HEK293 (cell line): ENCODE measurements around the gene APOH.
A peak's percentile ranks its signal among the peaks of the same experiment; 100 is the strongest.

Source experiments
- CTCF ChIA-PET: fragments of 350-600 bp; formaldehyde crosslinking; extraction: SDS; loops from one replicate; lab custom pipeline; 2021; ENCODE audit warnings: antibody characterized with exemption; lab: Yijun Ruan, JAX
- POLR2A ChIA-PET: fragments of 300-600 bp; formaldehyde crosslinking; extraction: SDS; loops from one replicate; lab custom pipeline; 2020; ENCODE audit warnings: antibody characterized with exemption, inconsistent platforms; lab: Yijun Ruan, JAX
- H3K27ac ChIP-seq: fragments of 200-500 bp; sonication (Bioruptor generic); 2 replicates; pipeline ENCODE4 v1.5.1; 2014; ENCODE audit warnings: low read depth, low read length, control low read depth, inconsistent platforms; ENCODE audit errors: extremely low read depth
- H3K36me3 ChIP-seq, 2 experiments: fragments of 200-500 bp in 1 of 2; sonication (Bioruptor generic) in 1 of 2; 1 replicate in 1 of 2; 2 replicates in 1 of 2; pipeline ENCODE4 v1.5.1; 2014 to 2017; ENCODE audit warnings: inconsistent platforms in 2 of 2, low read length in 2 of 2; ENCODE audit not compliant: control insufficient read depth in 2 of 2, insufficient read depth in 1 of 2
- H3K4me1 ChIP-seq: fragments of 200-500 bp; sonication (Bioruptor generic); 2 replicates; pipeline ENCODE4 v1.5.1; 2014; ENCODE audit warnings: mild to moderate bottlenecking, low read length, inconsistent platforms; ENCODE audit not compliant: control insufficient read depth, insufficient read depth
- H3K4me3 ChIP-seq: 2 replicates; pipeline ENCODE4 v1.5.1; 2011; ENCODE audit warnings: low read depth, mild to moderate bottlenecking, control low read depth, low read length, moderate library complexity
- H3K9me3 ChIP-seq: fragments of 200-500 bp; sonication (Bioruptor generic); 2 replicates; pipeline ENCODE4 v1.5.1; 2014; ENCODE audit warnings: low read depth, low read length, inconsistent platforms; ENCODE audit not compliant: control insufficient read depth, insufficient read depth
- GLI2 ChIP-seq: fragments of 450-650 bp; formaldehyde crosslinking; IDR thresholded peaks from 2 replicates; pipeline ENCODE4; 2017; ENCODE audit warnings: missing biosample characterization, missing genetic modification characterization, low read depth, borderline replicate concordance
- KLF1 ChIP-seq: fragments of 450-650 bp; formaldehyde crosslinking; IDR thresholded peaks from 2 replicates; pipeline ENCODE4 v1.5.1; 2016; ENCODE audit warnings: missing biosample characterization, missing genetic modification characterization
- MYNN ChIP-seq: fragments of 450-650 bp; formaldehyde crosslinking; IDR thresholded peaks from 2 replicates; pipeline ENCODE4 v1.5.1; 2016; ENCODE audit warnings: missing biosample characterization, missing genetic modification characterization, borderline replicate concordance
- OSR2 ChIP-seq: fragments of 450-650 bp; formaldehyde crosslinking; IDR thresholded peaks from 2 replicates; pipeline ENCODE4 v1.5.1; 2016; ENCODE audit warnings: missing biosample characterization, missing genetic modification characterization
- PRDM1 ChIP-seq: fragments of 450-650 bp; formaldehyde crosslinking; IDR thresholded peaks from 2 replicates; pipeline ENCODE4; 2016; ENCODE audit warnings: missing biosample characterization, missing genetic modification characterization
- TCF7L2 ChIP-seq: IDR thresholded peaks from 2 replicates; pipeline ENCODE4 v1.6.1; 2011; ENCODE audit warnings: low read depth, mild to moderate bottlenecking, inconsistent platforms, low read length, moderate library complexity, borderline replicate concordance
- ZFP3 ChIP-seq: fragments of 450-650 bp; formaldehyde crosslinking; IDR thresholded peaks from 2 replicates; pipeline ENCODE4 v1.5.1; 2016; ENCODE audit warnings: low read depth, missing biosample characterization, missing genetic modification characterization
- ZNF132 ChIP-seq: fragments of 450-650 bp; formaldehyde crosslinking; IDR thresholded peaks from 2 replicates; pipeline ENCODE4 v1.5.1; 2017; ENCODE audit warnings: missing biosample characterization, missing genetic modification characterization, borderline replicate concordance
- ZNF174 ChIP-seq: fragments of 450-650 bp; formaldehyde crosslinking; IDR thresholded peaks from 2 replicates; pipeline ENCODE4 v1.5.0; 2017; ENCODE audit warnings: missing biosample characterization, mild to moderate bottlenecking, missing genetic modification characterization
- ZNF2 ChIP-seq: fragments of 450-650 bp; formaldehyde crosslinking; IDR thresholded peaks from 2 replicates; pipeline ENCODE4 v1.5.1; 2016; ENCODE audit warnings: missing biosample characterization, missing genetic modification characterization
- ZNF221 ChIP-seq: fragments of 450-650 bp; formaldehyde crosslinking; IDR thresholded peaks from 2 replicates; pipeline ENCODE4 v1.5.1; 2017; ENCODE audit warnings: missing biosample characterization, missing genetic modification characterization, borderline replicate concordance
- ZNF391 ChIP-seq: fragments of 450-650 bp; formaldehyde crosslinking; IDR thresholded peaks from 2 replicates; pipeline ENCODE4 v1.5.1; 2016; ENCODE audit warnings: low read depth, missing biosample characterization, missing genetic modification characterization, borderline replicate concordance
- ZNF621 ChIP-seq: fragments of 450-650 bp; formaldehyde crosslinking; IDR thresholded peaks from 2 replicates; pipeline ENCODE4 v1.5.1; 2017; ENCODE audit warnings: missing biosample characterization, missing genetic modification characterization
- ZNF626 ChIP-seq: fragments of 450-650 bp; sonication (Bioruptor Pico); formaldehyde crosslinking; IDR thresholded peaks from 2 replicates; pipeline ENCODE4 v1.5.1; 2018; ENCODE audit warnings: missing biosample characterization, missing genetic modification characterization, inconsistent platforms
- ZNF629 ChIP-seq: fragments of 450-650 bp; formaldehyde crosslinking; IDR thresholded peaks from 2 replicates; pipeline ENCODE4 v1.5.1; 2017; ENCODE audit warnings: missing biosample characterization, missing genetic modification characterization
- ZNF658 ChIP-seq: fragments of 450-650 bp; formaldehyde crosslinking; IDR thresholded peaks from 2 replicates; pipeline ENCODE4; 2016; ENCODE audit warnings: missing biosample characterization, missing genetic modification characterization
- ZNF776 ChIP-seq: fragments of 450-650 bp; formaldehyde crosslinking; IDR thresholded peaks from 2 replicates; pipeline ENCODE4 v1.5.0; 2017; ENCODE audit warnings: missing biosample characterization, missing genetic modification characterization, borderline replicate concordance
- TF ChIP-seq, protein P1 (sequence below): fragments of 450-650 bp; formaldehyde crosslinking; IDR thresholded peaks from 2 replicates; pipeline ENCODE4 v1.5.1; 2016; ENCODE audit warnings: missing biosample characterization, missing genetic modification characterization
- TF ChIP-seq, protein P2 (sequence below): fragments of 450-650 bp; formaldehyde crosslinking; IDR thresholded peaks from 2 replicates; pipeline ENCODE4 v1.5.1; 2017; ENCODE audit warnings: missing biosample characterization, missing genetic modification characterization
- TF ChIP-seq, protein P3 (sequence below): fragments of 450-650 bp; formaldehyde crosslinking; IDR thresholded peaks from 2 replicates; pipeline ENCODE4 v1.5.1; 2016; ENCODE audit warnings: missing biosample characterization, missing genetic modification characterization
- TF ChIP-seq, protein P4 (sequence below): fragments of 450-650 bp; formaldehyde crosslinking; IDR thresholded peaks from 2 replicates; pipeline ENCODE4 v1.5.1; 2016; ENCODE audit warnings: missing biosample characterization, missing genetic modification characterization
- TF ChIP-seq, protein P5 (sequence below): fragments of 450-650 bp; formaldehyde crosslinking; IDR thresholded peaks from 2 replicates; pipeline ENCODE4 v1.5.1; 2017; ENCODE audit warnings: missing biosample characterization, missing genetic modification characterization

APOH gene

DNA sequence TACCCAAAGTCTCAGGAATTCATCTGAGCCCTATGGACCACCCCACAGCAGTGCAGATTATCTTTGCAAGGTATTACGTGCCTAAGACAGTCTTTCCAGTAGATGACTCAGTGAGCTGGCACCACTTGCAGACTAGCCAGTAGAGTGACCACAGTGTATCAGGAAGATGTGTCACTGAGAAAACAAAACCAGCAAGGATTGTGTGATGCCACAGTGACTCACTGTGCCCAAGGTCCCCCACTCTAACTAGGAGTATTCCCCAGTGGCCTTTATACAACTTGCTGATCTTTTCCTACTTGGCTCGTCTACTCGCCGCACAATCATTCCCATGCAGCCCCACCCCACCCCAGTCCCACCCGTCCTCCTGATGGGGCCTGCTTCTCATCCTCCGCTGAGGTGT, 46.4 kb upstream of the APOH start (continued):
- TF ChIP-seq PRDM1 (tag by site-specific recombination), result no peak
- no peak for TF ChIP-seq ZNF174
- no peak for TF ChIP-seq TCF7L2

DNA sequence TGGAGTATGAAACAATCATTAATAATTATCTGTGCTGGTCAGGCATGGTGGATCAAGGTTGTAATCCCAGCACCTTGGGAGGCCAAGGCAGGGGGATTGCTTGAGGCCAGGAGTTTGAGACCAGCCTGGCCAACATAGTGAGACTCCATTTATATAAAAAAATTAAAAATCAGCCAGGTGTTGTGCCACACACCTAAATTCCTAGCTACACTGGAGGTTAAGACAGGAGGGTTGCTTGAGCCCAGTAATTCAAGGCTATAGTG, 44.3 kb upstream of the APOH start:
- ChIA-PET CTCF (interaction anchor here (0.7 to 1.3 kb wide), 2 partner anchors 16 to 18 kb away, joined by 3 read pairs; no protein-coding TSS in a partner anchor), POLR2A (no interaction called here)
- no peak overlapping the region for H3K27ac ChIP-seq
- TF ChIP-seq ZNF2 (tag by site-specific recombination) (no peak), GLI2 (tag by site-specific recombination) (no peak), ZFP3 (no peak), ZNF221 (no peak), MYNN (tag by site-specific recombination) (no peak)
- TF ChIP-seq, protein P1, sequence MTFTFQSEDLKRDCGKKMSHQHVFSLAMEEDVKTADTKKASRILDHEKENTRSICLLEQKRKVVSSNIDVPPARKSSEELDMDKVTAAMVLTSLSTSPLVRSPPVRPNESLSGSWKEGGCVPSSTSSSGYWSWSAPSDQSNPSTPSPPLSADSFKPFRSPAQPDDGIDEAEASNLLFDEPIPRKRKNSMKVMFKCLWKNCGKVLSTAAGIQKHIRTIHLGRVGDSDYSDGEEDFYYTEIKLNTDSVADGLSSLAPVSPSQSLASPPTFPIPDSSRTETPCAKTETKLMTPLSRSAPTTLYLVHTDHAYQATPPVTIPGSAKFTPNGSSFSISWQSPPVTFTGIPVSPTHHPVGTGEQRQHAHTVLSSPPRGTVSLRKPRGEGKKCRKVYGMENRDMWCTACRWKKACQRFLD (tag by site-specific recombination), result no peak
- TF ChIP-seq, all 188 proteins: peak for 0
- Histone ChIP-seq H3K36me3 (no peaks in the 10 kb centered on the region), H3K4me3 (no peak overlapping the region), H3K9me3 (no peaks in the 10 kb centered on the region; the same call in 1 of the 2 replicates), H3K4me1 (peaks cover 7% of the 10 kb centered on the region; the same call in 1 of the 2 replicates)

DNA sequence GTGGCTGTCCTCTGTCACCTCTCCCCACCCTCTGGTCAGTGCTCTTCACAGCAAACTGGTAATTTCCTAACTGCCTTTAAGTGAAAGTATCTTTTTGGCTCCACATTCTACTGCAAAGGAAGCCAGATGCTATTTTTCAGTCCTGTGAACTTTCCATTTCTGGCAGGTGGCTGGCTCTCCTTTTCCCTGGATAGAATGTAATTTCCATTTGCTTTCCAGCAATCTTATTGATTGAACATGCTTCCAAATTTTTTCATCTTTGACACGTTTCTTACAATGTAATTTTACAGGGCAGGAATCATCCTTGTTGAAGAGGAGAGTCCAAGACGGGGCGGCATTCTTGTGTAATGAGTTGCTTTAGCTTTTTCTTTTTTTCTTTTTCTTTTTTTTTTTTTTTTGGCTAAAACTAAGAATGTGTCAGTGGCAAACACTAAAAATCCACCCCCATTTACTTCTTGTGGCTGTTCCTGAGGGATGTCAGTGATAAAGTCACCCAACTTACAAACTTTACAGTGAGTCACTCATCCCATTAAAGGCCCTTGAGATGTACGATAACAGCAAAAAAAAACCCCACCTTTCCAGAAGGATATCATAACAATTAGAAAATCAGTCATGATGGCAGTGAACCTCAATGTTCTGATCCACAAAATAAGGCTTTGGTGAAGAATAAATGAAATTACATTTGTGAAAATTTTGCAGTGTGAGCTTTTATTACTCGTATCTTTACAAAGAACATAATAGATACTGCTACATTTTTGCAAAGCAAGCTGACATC, 43.8 kb upstream of the APOH start:
- Histone ChIP-seq H3K4me1 (peaks cover 7% of the 10 kb centered on the region; the same call in 1 of the 2 replicates), H3K9me3 (no peaks in the 10 kb centered on the region; the same call in 1 of the 2 replicates), H3K36me3 (no peaks in the 10 kb centered on the region), H3K27ac (0 out of 2 replicates have a peak overlapping the region, but pooled peaks have one; percentile 3), H3K4me3 (no peak overlapping the region)
- ChIA-PET CTCF (interaction anchor here (0.7 to 1.3 kb wide), 2 partner anchors 17 kb away, joined by 3 read pairs; no protein-coding TSS in a partner anchor), POLR2A (no interaction called here)
- TF ChIP-seq ZNF776 (tag by site-specific recombination) (no peak), ZNF391 (tag by site-specific recombination) (no peak), PRDM1 (tag by site-specific recombination) (peak; percentile 58), ZNF621 (tag by site-specific recombination) (no peak), ZNF132 (tag by site-specific recombination) (no peak), ZNF629 (tag by site-specific recombination) (peak; percentile 41; the same call in 1 of the 2 replicates), OSR2 (tag by site-specific recombination) (no peak), ZNF658 (no peak), KLF1 (tag by site-specific recombination) (no peak), ZNF626 (tag by site-specific recombination) (no peak)
- TF ChIP-seq, protein P2, sequence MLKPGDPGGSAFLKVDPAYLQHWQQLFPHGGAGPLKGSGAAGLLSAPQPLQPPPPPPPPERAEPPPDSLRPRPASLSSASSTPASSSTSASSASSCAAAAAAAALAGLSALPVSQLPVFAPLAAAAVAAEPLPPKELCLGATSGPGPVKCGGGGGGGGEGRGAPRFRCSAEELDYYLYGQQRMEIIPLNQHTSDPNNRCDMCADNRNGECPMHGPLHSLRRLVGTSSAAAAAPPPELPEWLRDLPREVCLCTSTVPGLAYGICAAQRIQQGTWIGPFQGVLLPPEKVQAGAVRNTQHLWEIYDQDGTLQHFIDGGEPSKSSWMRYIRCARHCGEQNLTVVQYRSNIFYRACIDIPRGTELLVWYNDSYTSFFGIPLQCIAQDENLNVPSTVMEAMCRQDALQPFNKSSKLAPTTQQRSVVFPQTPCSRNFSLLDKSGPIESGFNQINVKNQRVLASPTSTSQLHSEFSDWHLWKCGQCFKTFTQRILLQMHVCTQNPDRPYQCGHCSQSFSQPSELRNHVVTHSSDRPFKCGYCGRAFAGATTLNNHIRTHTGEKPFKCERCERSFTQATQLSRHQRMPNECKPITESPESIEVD (tag by site-specific recombination), result peak; percentile 61
- TF ChIP-seq, protein P3, sequence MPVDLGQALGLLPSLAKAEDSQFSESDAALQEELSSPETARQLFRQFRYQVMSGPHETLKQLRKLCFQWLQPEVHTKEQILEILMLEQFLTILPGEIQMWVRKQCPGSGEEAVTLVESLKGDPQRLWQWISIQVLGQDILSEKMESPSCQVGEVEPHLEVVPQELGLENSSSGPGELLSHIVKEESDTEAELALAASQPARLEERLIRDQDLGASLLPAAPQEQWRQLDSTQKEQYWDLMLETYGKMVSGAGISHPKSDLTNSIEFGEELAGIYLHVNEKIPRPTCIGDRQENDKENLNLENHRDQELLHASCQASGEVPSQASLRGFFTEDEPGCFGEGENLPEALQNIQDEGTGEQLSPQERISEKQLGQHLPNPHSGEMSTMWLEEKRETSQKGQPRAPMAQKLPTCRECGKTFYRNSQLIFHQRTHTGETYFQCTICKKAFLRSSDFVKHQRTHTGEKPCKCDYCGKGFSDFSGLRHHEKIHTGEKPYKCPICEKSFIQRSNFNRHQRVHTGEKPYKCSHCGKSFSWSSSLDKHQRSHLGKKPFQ (tag by site-specific recombination), result no peak
- TF ChIP-seq, protein P4, sequence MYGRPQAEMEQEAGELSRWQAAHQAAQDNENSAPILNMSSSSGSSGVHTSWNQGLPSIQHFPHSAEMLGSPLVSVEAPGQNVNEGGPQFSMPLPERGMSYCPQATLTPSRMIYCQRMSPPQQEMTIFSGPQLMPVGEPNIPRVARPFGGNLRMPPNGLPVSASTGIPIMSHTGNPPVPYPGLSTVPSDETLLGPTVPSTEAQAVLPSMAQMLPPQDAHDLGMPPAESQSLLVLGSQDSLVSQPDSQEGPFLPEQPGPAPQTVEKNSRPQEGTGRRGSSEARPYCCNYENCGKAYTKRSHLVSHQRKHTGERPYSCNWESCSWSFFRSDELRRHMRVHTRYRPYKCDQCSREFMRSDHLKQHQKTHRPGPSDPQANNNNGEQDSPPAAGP (tag by site-specific recombination), result 0 out of 2 replicates have a peak, but pooled peaks have one; percentile 26
- TF ChIP-seq, protein P5, sequence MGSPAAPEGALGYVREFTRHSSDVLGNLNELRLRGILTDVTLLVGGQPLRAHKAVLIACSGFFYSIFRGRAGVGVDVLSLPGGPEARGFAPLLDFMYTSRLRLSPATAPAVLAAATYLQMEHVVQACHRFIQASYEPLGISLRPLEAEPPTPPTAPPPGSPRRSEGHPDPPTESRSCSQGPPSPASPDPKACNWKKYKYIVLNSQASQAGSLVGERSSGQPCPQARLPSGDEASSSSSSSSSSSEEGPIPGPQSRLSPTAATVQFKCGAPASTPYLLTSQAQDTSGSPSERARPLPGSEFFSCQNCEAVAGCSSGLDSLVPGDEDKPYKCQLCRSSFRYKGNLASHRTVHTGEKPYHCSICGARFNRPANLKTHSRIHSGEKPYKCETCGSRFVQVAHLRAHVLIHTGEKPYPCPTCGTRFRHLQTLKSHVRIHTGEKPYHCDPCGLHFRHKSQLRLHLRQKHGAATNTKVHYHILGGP (tag by site-specific recombination), result peak; percentile 73; the same call in 1 of the 2 replicates
